HL-60 (cell line): Measurements from ENCODE around the gene FKBP9.

Experiments
- DNase-seq, 2 experiments: peaks; one replicate each; pipeline ENCODE4 v3.0.0-alpha.2; 2010 to 2020; ENCODE audit warnings: low read depth in 1 of 2, low spot score in 1 of 2
- H3K27ac ChIP-seq: fragments of 250-450 bp; sonication (Bioruptor Pico); replicated peaks from 2 replicates; pipeline ENCODE4 v1.5.1; 2020; ENCODE audit warnings: mild to moderate bottlenecking, moderate library complexity
- H3K27me3 ChIP-seq: fragments of 250-450 bp; sonication (Bioruptor Pico); 2 replicates; pipeline ENCODE4 v1.5.1; 2021; ENCODE audit warnings: mild to moderate bottlenecking, moderate library complexity; ENCODE audit not compliant: insufficient read depth, poor library complexity, severe bottlenecking
- H3K4me3 ChIP-seq: replicated peaks from 2 replicates; pipeline ENCODE4 v1.5.1; 2011; ENCODE audit warnings: mild to moderate bottlenecking, control low read depth, low read length; ENCODE audit not compliant: insufficient read depth
- GABPA ChIP-seq: IDR thresholded peaks from 2 replicates; pipeline ENCODE4 v1.6.1; 2012; ENCODE audit warnings: low read depth
- POLR2AphosphoS5 ChIP-seq: IDR thresholded peaks from 2 replicates; pipeline ENCODE4 v1.6.1; 2012; ENCODE audit warnings: low read depth
- SPI1 ChIP-seq: IDR thresholded peaks from 2 replicates; pipeline ENCODE4 v1.6.1; 2012; ENCODE audit warnings: low read depth, mild to moderate bottlenecking, borderline replicate concordance
- TF ChIP-seq, protein P1 (sequence below): IDR thresholded peaks from one replicate; pipeline ENCODE4 v1.5.1; 2011; ENCODE audit warnings: low read length, control low read depth, inconsistent platforms; ENCODE audit not compliant: insufficient read depth
- TF ChIP-seq, protein P2 (sequence below): IDR thresholded peaks from 2 replicates; pipeline ENCODE4 v1.6.1; 2012; ENCODE audit warnings: low read depth; ENCODE audit not compliant: insufficient replicate concordance

FKBP9 gene

GRCh38 chr7:33044986-33045385, 87.7 kb downstream of the FKBP9 start:
- Histone ChIP-seq H3K4me3 (no peak overlapping the region), H3K27ac (no peak overlapping the region), H3K27me3 (no peaks in the 10 kb centered on the region)
- no peak for DNase-seq
- no peak for TF ChIP-seq POLR2AphosphoS5
- no peak for TF ChIP-seq SPI1
- no peak for TF ChIP-seq GABPA
- TF ChIP-seq, protein P1, sequence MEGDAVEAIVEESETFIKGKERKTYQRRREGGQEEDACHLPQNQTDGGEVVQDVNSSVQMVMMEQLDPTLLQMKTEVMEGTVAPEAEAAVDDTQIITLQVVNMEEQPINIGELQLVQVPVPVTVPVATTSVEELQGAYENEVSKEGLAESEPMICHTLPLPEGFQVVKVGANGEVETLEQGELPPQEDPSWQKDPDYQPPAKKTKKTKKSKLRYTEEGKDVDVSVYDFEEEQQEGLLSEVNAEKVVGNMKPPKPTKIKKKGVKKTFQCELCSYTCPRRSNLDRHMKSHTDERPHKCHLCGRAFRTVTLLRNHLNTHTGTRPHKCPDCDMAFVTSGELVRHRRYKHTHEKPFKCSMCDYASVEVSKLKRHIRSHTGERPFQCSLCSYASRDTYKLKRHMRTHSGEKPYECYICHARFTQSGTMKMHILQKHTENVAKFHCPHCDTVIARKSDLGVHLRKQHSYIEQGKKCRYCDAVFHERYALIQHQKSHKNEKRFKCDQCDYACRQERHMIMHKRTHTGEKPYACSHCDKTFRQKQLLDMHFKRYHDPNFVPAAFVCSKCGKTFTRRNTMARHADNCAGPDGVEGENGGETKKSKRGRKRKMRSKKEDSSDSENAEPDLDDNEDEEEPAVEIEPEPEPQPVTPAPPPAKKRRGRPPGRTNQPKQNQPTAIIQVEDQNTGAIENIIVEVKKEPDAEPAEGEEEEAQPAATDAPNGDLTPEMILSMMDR = no peak
- TF ChIP-seq, protein P2, sequence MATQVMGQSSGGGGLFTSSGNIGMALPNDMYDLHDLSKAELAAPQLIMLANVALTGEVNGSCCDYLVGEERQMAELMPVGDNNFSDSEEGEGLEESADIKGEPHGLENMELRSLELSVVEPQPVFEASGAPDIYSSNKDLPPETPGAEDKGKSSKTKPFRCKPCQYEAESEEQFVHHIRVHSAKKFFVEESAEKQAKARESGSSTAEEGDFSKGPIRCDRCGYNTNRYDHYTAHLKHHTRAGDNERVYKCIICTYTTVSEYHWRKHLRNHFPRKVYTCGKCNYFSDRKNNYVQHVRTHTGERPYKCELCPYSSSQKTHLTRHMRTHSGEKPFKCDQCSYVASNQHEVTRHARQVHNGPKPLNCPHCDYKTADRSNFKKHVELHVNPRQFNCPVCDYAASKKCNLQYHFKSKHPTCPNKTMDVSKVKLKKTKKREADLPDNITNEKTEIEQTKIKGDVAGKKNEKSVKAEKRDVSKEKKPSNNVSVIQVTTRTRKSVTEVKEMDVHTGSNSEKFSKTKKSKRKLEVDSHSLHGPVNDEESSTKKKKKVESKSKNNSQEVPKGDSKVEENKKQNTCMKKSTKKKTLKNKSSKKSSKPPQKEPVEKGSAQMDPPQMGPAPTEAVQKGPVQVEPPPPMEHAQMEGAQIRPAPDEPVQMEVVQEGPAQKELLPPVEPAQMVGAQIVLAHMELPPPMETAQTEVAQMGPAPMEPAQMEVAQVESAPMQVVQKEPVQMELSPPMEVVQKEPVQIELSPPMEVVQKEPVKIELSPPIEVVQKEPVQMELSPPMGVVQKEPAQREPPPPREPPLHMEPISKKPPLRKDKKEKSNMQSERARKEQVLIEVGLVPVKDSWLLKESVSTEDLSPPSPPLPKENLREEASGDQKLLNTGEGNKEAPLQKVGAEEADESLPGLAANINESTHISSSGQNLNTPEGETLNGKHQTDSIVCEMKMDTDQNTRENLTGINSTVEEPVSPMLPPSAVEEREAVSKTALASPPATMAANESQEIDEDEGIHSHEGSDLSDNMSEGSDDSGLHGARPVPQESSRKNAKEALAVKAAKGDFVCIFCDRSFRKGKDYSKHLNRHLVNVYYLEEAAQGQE = no peak

GRCh38 chr7:33048257-33048656, 91.0 kb downstream of the FKBP9 start:
- DNase-seq = no peak
- TF ChIP-seq SPI1 (no peak), GABPA (no peak), POLR2AphosphoS5 (no peak)
- TF ChIP-seq, protein P1 = no peak
- TF ChIP-seq, protein P2 = no peak
- H3K27me3 ChIP-seq = no peaks in the 10 kb centered on the region
- H3K27ac ChIP-seq = no peak overlapping the region
- H3K4me3 ChIP-seq = no peak overlapping the region

GRCh38 chr7:33048704-33049103, 91.5 kb downstream of the FKBP9 start:
- H3K27me3 ChIP-seq = no peaks in the 10 kb centered on the region
- no peak for DNase-seq
- H3K27ac ChIP-seq = no peak overlapping the region
- H3K4me3 ChIP-seq = no peak overlapping the region
- TF ChIP-seq SPI1 (no peak), GABPA (no peak), POLR2AphosphoS5 (no peak)
- TF ChIP-seq, protein P1 = no peak
- TF ChIP-seq, protein P2 = no peak
